ENCODE measurements around the gene PRSS33. TPM values are rescaled to one million over a fixed set of nuclear protein-coding genes. Genes with fewer than 3 reads are reported as not detected.

PRSS33 gene
- polyA plus RNA-seq, 5 donors, result 0.18 to 0.46 (median 0.22) TPM

GRCh38 chr16:2821487-2822157 lies 34.3 kb upstream of the PRSS33 start:
- DNase-seq, result no peak

- DNase-seq, result no peak
Measured at GRCh38 chr16:2820836-2821486, 33.6 kb upstream of the PRSS33 start.

- no peak for DNase-seq
Measured at GRCh38 chr16:2819939-2820835, 32.8 kb upstream of the PRSS33 start.

- DNase-seq, result no peak
Measured at GRCh38 chr16:2819179-2819938, 32.0 kb upstream of the PRSS33 start.

- DNase-seq, result no peak
Measured at GRCh38 chr16:2818272-2818876, 31.0 kb upstream of the PRSS33 start.

- DNase-seq, result no peak
Measured at GRCh38 chr16:2817340-2818271, 30.2 kb upstream of the PRSS33 start.

- no peak for DNase-seq
Measured at GRCh38 chr16:2816751-2817339, 29.5 kb upstream of the PRSS33 start, which contains the start of gene PRSS21. TSS of gene PRSS21 (plus strand) at chr16:2817237. CDS start at chr16:2817269, 32 bp downstream.

GRCh38 chr16:2815299-2815771 lies 28.0 kb upstream of the PRSS33 start:
- DNase-seq, result no peak

- DNase-seq, result no peak
Measured at GRCh38 chr16:2814551-2815298, 27.4 kb upstream of the PRSS33 start.

GRCh38 chr16:2813771-2814221 lies 26.4 kb upstream of the PRSS33 start:
- no peak for DNase-seq

- no peak for DNase-seq
Measured at GRCh38 chr16:2811703-2812471, 24.5 kb upstream of the PRSS33 start.

GRCh38 chr16:2810651-2811050 lies 23.3 kb upstream of the PRSS33 start:
- no peak for DNase-seq

GRCh38 chr16:2809149-2809760 lies 21.9 kb upstream of the PRSS33 start:
- no peak for DNase-seq

GRCh38 chr16:2808181-2808580 lies 20.8 kb upstream of the PRSS33 start:
- no peak for DNase-seq

GRCh38 chr16:2806286-2806685 lies 18.9 kb upstream of the PRSS33 start:
- no peak for DNase-seq

GRCh38 chr16:2804728-2805127 lies 17.4 kb upstream of the PRSS33 start:
- DNase-seq, result no peak

- no peak for DNase-seq
Measured at GRCh38 chr16:2803545-2804195, 16.3 kb upstream of the PRSS33 start.

Measured in right lung (tissue), 5 donors.